LoVo (cell line): ENCODE measurements around the gene DTX1.
A peak's percentile ranks its signal among the peaks of the same experiment; 100 is the strongest.

Experiments used
- DNase-seq: peaks from one replicate; pipeline ENCODE4 v3.0.0-alpha.2; 2016; ENCODE audit warnings: low spot score

DTX1 gene

GRCh38 chr12:113056631-113057488, at the start of gene DTX1:
Gene DTX1 (plus strand): TSS chr12:113056730. CDS start chr12:113058193, 1,463 bp downstream.
- DNase-seq = no peak

- DNase-seq = peak; percentile 44
These were observed 49.4 kb upstream of the DTX1 start for GRCh38 chr12:113007166-113007565.

- DNase-seq = no peak
These were observed 45.8 kb upstream of the DTX1 start for GRCh38 chr12:113010701-113011100.

GRCh38 chr12:113014565-113014964, 42.0 kb upstream of the DTX1 start:
- DNase-seq = no peak

GRCh38 chr12:113016796-113017195, 39.7 kb upstream of the DTX1 start:
- no peak for DNase-seq

- DNase-seq = no peak
These were observed 37.5 kb upstream of the DTX1 start for GRCh38 chr12:113019025-113019424.

- DNase-seq = no peak
These were observed 35.0 kb upstream of the DTX1 start for GRCh38 chr12:113021500-113021899.

- DNase-seq = no peak
These were observed 33.8 kb upstream of the DTX1 start for GRCh38 chr12:113022563-113023297.

GRCh38 chr12:113027726-113028125, 28.8 kb upstream of the DTX1 start:
- no peak for DNase-seq

GRCh38 chr12:113030875-113031525, 25.5 kb upstream of the DTX1 start:
- peak; percentile 64 for DNase-seq

- no peak for DNase-seq
These were observed 16.6 kb upstream of the DTX1 start for GRCh38 chr12:113039911-113040445.

GRCh38 chr12:113040722-113041171, 15.8 kb upstream of the DTX1 start:
- DNase-seq = peak; percentile 72

GRCh38 chr12:113041560-113041959, 15.0 kb upstream of the DTX1 start:
- no peak for DNase-seq

- no peak for DNase-seq
These were observed 13.3 kb upstream of the DTX1 start for GRCh38 chr12:113043240-113043639.

- no peak for DNase-seq
These were observed 12.0 kb upstream of the DTX1 start for GRCh38 chr12:113044516-113044915.

GRCh38 chr12:113048716-113049127, 7.8 kb upstream of the DTX1 start:
- peak; percentile 78 for DNase-seq

- peak; percentile 18 for DNase-seq
These were observed 6.4 kb upstream of the DTX1 start for GRCh38 chr12:113049976-113050742.

- no peak for DNase-seq
These were observed 5.7 kb upstream of the DTX1 start for GRCh38 chr12:113050795-113051194.

GRCh38 chr12:113051759-113052158, 4.8 kb upstream of the DTX1 start:
- no peak for DNase-seq

- no peak for DNase-seq
These were observed 4.2 kb upstream of the DTX1 start for GRCh38 chr12:113052326-113052725.

- no peak for DNase-seq
These were observed 1.5 kb upstream of the DTX1 start for GRCh38 chr12:113054948-113055486.
